IMR-90 (cell line): Measurements from ENCODE around the gene VRTN.

Experiments
- CTCF ChIP-seq: conservative IDR thresholded peaks from 2 replicates; pipeline ENCODE4 v1.5.1; 2012; ENCODE audit warnings: mild to moderate bottlenecking, low read depth, low read length, improper control_type of control experiment
- FOS ChIP-seq: fragments of 150-350 bp; IDR thresholded peaks from 2 replicates; pipeline ENCODE4 v1.6.1; 2016; ENCODE audit warnings: low read depth, low read length
- MAFK ChIP-seq: IDR thresholded peaks from 2 replicates; pipeline ENCODE4 v1.6.1; 2012; ENCODE audit warnings: low read depth, low read length, improper control_type of control experiment
- MXI1 ChIP-seq: IDR thresholded peaks from 2 replicates; pipeline ENCODE4 v1.6.1; 2012; ENCODE audit warnings: low read depth, mild to moderate bottlenecking, low read length, moderate library complexity, borderline replicate concordance
- RFX5 ChIP-seq: IDR thresholded peaks from 2 replicates; pipeline ENCODE4 v1.8.0; 2012; ENCODE audit warnings: low read depth, mild to moderate bottlenecking, low read length, moderate library complexity
- TF ChIP-seq, protein P1 (sequence below): fragments of 150-350 bp; IDR thresholded peaks from 2 replicates; pipeline ENCODE4 v1.6.1; 2017; ENCODE audit warnings: mild to moderate bottlenecking, antibody characterized with exemption, low read length, low read depth
- TF ChIP-seq, protein P2 (sequence below): fragments of 150-350 bp; IDR thresholded peaks from 2 replicates; pipeline ENCODE4 v1.6.1; 2016; ENCODE audit warnings: low read depth, mild to moderate bottlenecking, low read length, moderate library complexity, borderline replicate concordance

DNA sequence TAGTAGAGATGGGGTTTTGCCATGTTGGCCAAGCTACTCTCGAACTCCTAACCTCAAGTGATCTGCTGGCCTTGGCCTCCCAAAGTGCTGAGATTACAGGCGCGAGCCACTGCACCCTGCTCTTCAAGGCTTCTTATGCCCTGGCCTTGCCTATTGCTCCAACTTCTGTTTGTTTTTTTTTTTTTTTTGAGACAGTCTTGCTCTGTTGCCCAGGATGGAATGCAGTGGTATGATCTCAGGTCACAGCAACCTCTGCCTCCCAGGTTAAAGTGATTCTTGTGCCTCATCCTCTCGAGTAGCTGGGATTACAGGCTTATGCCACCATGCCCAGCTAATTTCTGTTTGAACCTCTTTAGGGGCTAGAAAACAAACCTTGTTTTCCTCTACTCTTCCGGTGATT lies 39.6 kb upstream of the VRTN start:
- no peak for TF ChIP-seq CTCF
- no peak for TF ChIP-seq RFX5
- no peak for TF ChIP-seq FOS
- TF ChIP-seq, protein P1, sequence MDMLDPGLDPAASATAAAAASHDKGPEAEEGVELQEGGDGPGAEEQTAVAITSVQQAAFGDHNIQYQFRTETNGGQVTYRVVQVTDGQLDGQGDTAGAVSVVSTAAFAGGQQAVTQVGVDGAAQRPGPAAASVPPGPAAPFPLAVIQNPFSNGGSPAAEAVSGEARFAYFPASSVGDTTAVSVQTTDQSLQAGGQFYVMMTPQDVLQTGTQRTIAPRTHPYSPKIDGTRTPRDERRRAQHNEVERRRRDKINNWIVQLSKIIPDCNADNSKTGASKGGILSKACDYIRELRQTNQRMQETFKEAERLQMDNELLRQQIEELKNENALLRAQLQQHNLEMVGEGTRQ = no peak
- TF ChIP-seq, protein P2, sequence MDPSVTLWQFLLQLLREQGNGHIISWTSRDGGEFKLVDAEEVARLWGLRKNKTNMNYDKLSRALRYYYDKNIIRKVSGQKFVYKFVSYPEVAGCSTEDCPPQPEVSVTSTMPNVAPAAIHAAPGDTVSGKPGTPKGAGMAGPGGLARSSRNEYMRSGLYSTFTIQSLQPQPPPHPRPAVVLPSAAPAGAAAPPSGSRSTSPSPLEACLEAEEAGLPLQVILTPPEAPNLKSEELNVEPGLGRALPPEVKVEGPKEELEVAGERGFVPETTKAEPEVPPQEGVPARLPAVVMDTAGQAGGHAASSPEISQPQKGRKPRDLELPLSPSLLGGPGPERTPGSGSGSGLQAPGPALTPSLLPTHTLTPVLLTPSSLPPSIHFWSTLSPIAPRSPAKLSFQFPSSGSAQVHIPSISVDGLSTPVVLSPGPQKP = no peak
- TF ChIP-seq MXI1 = no peak
- TF ChIP-seq MAFK = no peak
